Measurements from ENCODE around the gene JAKMIP1. TPM values are rescaled to one million over a fixed set of nuclear protein-coding genes. Genes with fewer than 3 reads are reported as not detected.

Gene JAKMIP1
- polyA plus RNA-seq, 3 donors = 0.08 TPM; not detected in 2

DNA sequence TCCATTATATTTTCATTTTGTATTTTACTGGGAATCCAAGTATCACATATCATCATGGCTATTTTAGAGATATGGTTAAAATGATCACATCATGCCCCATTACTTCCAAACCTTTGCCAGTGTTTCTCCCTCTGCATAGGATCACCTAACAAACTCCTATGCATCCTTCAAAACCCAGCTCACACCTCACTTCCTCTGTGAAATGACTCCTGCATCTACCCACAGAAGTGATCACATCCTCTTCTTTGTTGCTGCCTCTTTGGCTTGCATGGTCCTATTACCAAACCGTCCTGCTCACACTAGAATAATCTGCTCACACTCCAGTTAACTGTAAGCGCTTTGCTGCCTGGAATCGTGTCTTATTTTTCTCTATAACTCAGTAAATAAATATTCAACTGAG lies 107.4 kb downstream of the JAKMIP1 start:
- H3K27me3 Mint-ChIP-seq (ENCODE audit: low read depth in 3 of 3) = peaks cover under 1 to 7% (median 1%) of the 10 kb centered on the region in 3 donors
- intact Hi-C loops (cut with micrococcal nuclease) = no loop called here
- H3K36me3 ChIP-seq (replicated peaks in 1 of 2; ENCODE audit: control insufficient read depth in 1 of 2, insufficient read depth in 2 of 2, low read length in 2 of 2) = no peaks in the 10 kb centered on the region
- 100% methylated on average over 1 of the region's 3 CpGs for WGBS (ENCODE audit: insufficient coverage)
- H3K27me3 ChIP-seq (ENCODE audit: control insufficient read depth in 2 of 2, insufficient read depth in 2 of 2, low read length in 2 of 2) = no peaks in the 10 kb centered on the region
- TF ChIP-seq CTCF (IDR thresholded peaks at IDR 0.05) = no peak
- no peaks in the 10 kb centered on the region for H3K4me1 Mint-ChIP-seq
- no peaks in the 10 kb centered on the region for H3K36me3 Mint-ChIP-seq
- H3K27ac ChIP-seq (ENCODE audit: low read depth in 1 of 2, low read length in 2 of 2) = no peak overlapping the region
- no peaks in the 10 kb centered on the region for H3K4me1 ChIP-seq (ENCODE audit: control insufficient read depth in 1 of 2, insufficient read depth in 2 of 2, low read length in 2 of 2)
- H3K9me3 Mint-ChIP-seq = peaks cover 0 to 3% (median 0%) of the 10 kb centered on the region in 7 donors
- no peak for DNase-seq
- H3K79me2 ChIP-seq (ENCODE audit: insufficient read depth, low read length) = no peaks in the 10 kb centered on the region
- H3K9me3 ChIP-seq (replicated peaks in 1 of 2; ENCODE audit: control insufficient read depth in 1 of 2, insufficient read depth in 1 of 2, low read length in 2 of 2) = no peaks in the 10 kb centered on the region
- no peak overlapping the region for H3K9ac ChIP-seq (ENCODE audit: insufficient read depth, low read length, poor library complexity, severe bottlenecking)
- no peaks in the 10 kb centered on the region for H4K20me1 ChIP-seq (ENCODE audit: insufficient read depth, low read length)
- H3K4me3 ChIP-seq (replicated peaks in 1 of 3; ENCODE audit: low read depth in 2 of 3, low read length in 3 of 3) = no peak overlapping the region
- H2AFZ ChIP-seq (ENCODE audit: insufficient read depth, low read depth, low read length, poor library complexity, severe bottlenecking) = no peak overlapping the region
- H3K27ac Mint-ChIP-seq = no peak overlapping the region
- no peak overlapping the region for H3K4me2 ChIP-seq (replicated peaks; ENCODE audit: extremely low read depth, low read length, poor library complexity, severe bottlenecking)
- no peak overlapping the region for H3K4me3 Mint-ChIP-seq

- H3K36me3 Mint-ChIP-seq = no peaks in the 10 kb centered on the region
- H3K79me2 ChIP-seq (ENCODE audit: insufficient read depth, low read length) = no peaks in the 10 kb centered on the region
- H3K4me3 ChIP-seq (replicated peaks in 1 of 3; ENCODE audit: low read depth in 2 of 3, low read length in 3 of 3) = no peak overlapping the region
- no peaks in the 10 kb centered on the region for H3K4me1 Mint-ChIP-seq
- peaks cover 0 to 3% (median 0%) of the 10 kb centered on the region in 7 donors for H3K9me3 Mint-ChIP-seq
- no peaks in the 10 kb centered on the region for H3K36me3 ChIP-seq (replicated peaks in 1 of 2; ENCODE audit: control insufficient read depth in 1 of 2, insufficient read depth in 2 of 2, low read length in 2 of 2)
- no peaks in the 10 kb centered on the region for H3K9me3 ChIP-seq (replicated peaks in 1 of 2; ENCODE audit: control insufficient read depth in 1 of 2, insufficient read depth in 1 of 2, low read length in 2 of 2)
- H3K27ac Mint-ChIP-seq = no peak overlapping the region
- DNase-seq = no peak
- no peak overlapping the region for H3K4me3 Mint-ChIP-seq
- peaks cover 0 to 7% (median 1%) of the 10 kb centered on the region in 3 donors for H3K27me3 Mint-ChIP-seq (ENCODE audit: low read depth in 3 of 3)
- no peak overlapping the region for H3K27ac ChIP-seq (ENCODE audit: low read depth in 1 of 2, low read length in 2 of 2)
- H3K27me3 ChIP-seq (ENCODE audit: control insufficient read depth in 2 of 2, insufficient read depth in 2 of 2, low read length in 2 of 2) = no peaks in the 10 kb centered on the region
- H4K20me1 ChIP-seq (ENCODE audit: insufficient read depth, low read length) = no peaks in the 10 kb centered on the region
- H3K4me1 ChIP-seq (ENCODE audit: control insufficient read depth in 1 of 2, insufficient read depth in 2 of 2, low read length in 2 of 2) = no peaks in the 10 kb centered on the region
- intact Hi-C loops (cut with micrococcal nuclease) = no loop called here
- H3K9ac ChIP-seq (ENCODE audit: insufficient read depth, low read length, poor library complexity, severe bottlenecking) = no peak overlapping the region
- TF ChIP-seq CTCF (IDR thresholded peaks at IDR 0.05) = no peak
- no peak overlapping the region for H2AFZ ChIP-seq (ENCODE audit: insufficient read depth, low read depth, low read length, poor library complexity, severe bottlenecking)
- no peak overlapping the region for H3K4me2 ChIP-seq (replicated peaks; ENCODE audit: extremely low read depth, low read length, poor library complexity, severe bottlenecking)
- 33% methylated on average over 1 of the region's 7 CpGs for WGBS (ENCODE audit: insufficient coverage)
These were observed 108.2 kb downstream of the JAKMIP1 start for GRCh38 chr4:6092131-6092530.

All from CD14-positive monocyte (primary cell).